Esophagus squamous epithelium (tissue), 5 donors: Measurements from ENCODE around the gene SLC26A3. TPM values are rescaled to one million over a fixed set of nuclear protein-coding genes. Genes with fewer than 3 reads are reported as not detected.
"Not testable (repeated sequence)": the region's sequence is repeated elsewhere in the genome, so short reads cannot be mapped to it uniquely, and the experiment has no call there.

Experiments
- DNase-seq: peaks from one replicate; lab custom pipeline; 2025; lab: John Stamatoyannopoulos, UW
- H3K27ac ChIP-seq, 4 donors: fragments of 200-600 bp; sonication (generic); one replicate each; pipeline ENCODE4 v1.5.1; 2016 to 2019; ENCODE audit warnings: mild to moderate bottlenecking in 1 of 4
- H3K27me3 ChIP-seq, 4 donors: fragments of 200-600 bp; sonication (generic); 1 replicate in 3 of 4; 2 replicates in 1 of 4; pipeline versions ENCODE4 v1.5.1 to v1.6.0; 2017 to 2021; ENCODE audit warnings: antibody characterized with exemption in 1 of 4
- H3K36me3 ChIP-seq, 3 donors: fragments of 200-600 bp; sonication (generic); one replicate each; pipeline ENCODE4 v1.5.1; 2016 to 2019
- H3K4me1 ChIP-seq, 3 donors: fragments of 200-600 bp; sonication (generic); one replicate each; pipeline ENCODE4 v1.5.1; 2017 to 2019
- H3K4me3 ChIP-seq, 4 donors: fragments of 200-600 bp; sonication (generic); 1 replicate in 3 of 4; 2 replicates in 1 of 4; pipeline ENCODE4 v1.5.1; 2016 to 2019; ENCODE audit warnings: mild to moderate bottlenecking in 2 of 4, moderate library complexity in 1 of 4
- H3K9me3 ChIP-seq, 3 donors: fragments of 200-600 bp; sonication (generic); one replicate each; pipeline ENCODE4 v1.5.1; 2016 to 2019
- CTCF ChIP-seq, 6 experiments: fragments of 450-650 bp in 4 of 6; fragments of 200-600 bp in 2 of 6; sonication (generic) in 2 of 6; IDR thresholded peaks; one replicate each; pipeline ENCODE4 v1.5.1; 2016 to 2019; ENCODE audit warnings: antibody characterized with exemption in 6 of 6, mild to moderate bottlenecking in 4 of 6, moderate library complexity in 4 of 6
- POLR2A ChIP-seq, 4 donors: fragments of 450-650 bp; IDR thresholded peaks; one replicate each; pipeline ENCODE4 v1.6.1; 2017; ENCODE audit warnings: antibody characterized with exemption in 4 of 4, mild to moderate bottlenecking in 4 of 4, moderate library complexity in 3 of 4
- WGBS, 2 donors: methylation state at CpG; one replicate each; pipeline ENCODE4 v1.1.5; 2018; 5-methylcytosine and 5-hydroxymethylcytosine counted together
- intact Hi-C: fragments of 100-400 bp; cut with DNase I; formaldehyde crosslinking; loops from one replicate; pipeline ENCODE4 v1.15.0; 2022
- total RNA-seq, 4 donors: library from RNA; depleted of rRNA; stranded (reverse); fragments of >200 nt; gene quantifications; one replicate each; pipeline ENCODE4 v1.1.0, GENCODE V29; 2016
- donor health status: DM: yes; HTN: yes; CAD: no.

SLC26A3 gene
- total RNA-seq = not detected

GRCh38 chr7:107803009-107803610 is at the start of gene SLC26A3:
Gene SLC26A3 (minus strand): TSS chr7:107803223. CDS start chr7:107794509, 8,714 bp downstream.
- no peak for TF ChIP-seq CTCF (IDR thresholded peaks at IDR 0.05)
- no peak within 1 kb of the TSS for H3K27ac ChIP-seq
- no peaks in the 10 kb centered on the region for H3K36me3 ChIP-seq
- 63 to 64% methylated on average over 2 of the region's 2 CpGs for WGBS, 2 donors
- intact Hi-C loops = no loop called here
- H3K27me3 ChIP-seq = peaks cover 0 to 2% (median 0%) of the 10 kb centered on the region in 4 donors
- no peak within 1 kb of the TSS for H3K4me3 ChIP-seq
- no peak for DNase-seq
- no peaks in the 10 kb centered on the region for H3K4me1 ChIP-seq
- H3K9me3 ChIP-seq = no peaks in the 10 kb centered on the region

- H3K4me3 ChIP-seq = no peak overlapping the region
- peaks cover 0 to 5% (median 0%) of the 10 kb centered on the region in 4 donors for H3K27me3 ChIP-seq
- DNase-seq = no peak
- H3K9me3 ChIP-seq = no peaks in the 10 kb centered on the region
- H3K27ac ChIP-seq = no peak overlapping the region
- 8 to 29% methylated on average over 1 of the region's 1 CpG for WGBS, 2 donors
- intact Hi-C loops = no loop called here
- TF ChIP-seq POLR2A (IDR thresholded peaks at IDR 0.05) (no peak), CTCF (IDR thresholded peaks at IDR 0.05) (no peak)
- no peaks in the 10 kb centered on the region for H3K4me1 ChIP-seq
- H3K36me3 ChIP-seq = no peaks in the 10 kb centered on the region
These were observed 47.6 kb upstream of the SLC26A3 start for GRCh38 chr7:107850643-107851042.

- Histone ChIP-seq H3K36me3 (no peaks in the 10 kb centered on the region), H3K9me3 (no peaks in the 10 kb centered on the region), H3K27me3 (peaks cover 0 to 1% (median 0%) of the 10 kb centered on the region in 4 donors), H3K4me1 (no peaks in the 10 kb centered on the region), H3K27ac (no peak overlapping the region), H3K4me3 (no peak overlapping the region)
- WGBS, 2 donors = 68% methylated on average over 3 to 4 of the region's 4 CpGs
- DNase-seq = no peak
- TF ChIP-seq POLR2A (IDR thresholded peaks at IDR 0.05) (no peak), CTCF (IDR thresholded peaks at IDR 0.05) (no peak)
- intact Hi-C loops = no loop called here
These were observed 47.2 kb upstream of the SLC26A3 start for GRCh38 chr7:107850216-107850615.

- H3K4me3 ChIP-seq, intact Hi-C loops, H3K36me3 ChIP-seq, H3K27me3 ChIP-seq, H3K4me1 ChIP-seq, H3K9me3 ChIP-seq, H3K27ac ChIP-seq, DNase-seq: not testable (repeated sequence)
- WGBS, 2 donors = no CpG with 5 or more reads among the region's 31 CpGs
These were observed 45.2 kb upstream of the SLC26A3 start for GRCh38 chr7:107848211-107848610.

- H3K36me3 ChIP-seq, intact Hi-C loops, H3K27me3 ChIP-seq, H3K4me1 ChIP-seq, H3K27ac ChIP-seq, H3K9me3 ChIP-seq, H3K4me3 ChIP-seq, DNase-seq: not testable (repeated sequence)
- no CpG with 5 or more reads among the region's 20 CpGs for WGBS, 2 donors
These were observed 44.8 kb upstream of the SLC26A3 start for GRCh38 chr7:107847836-107848175.

GRCh38 chr7:107847168-107847835 is 44.3 kb upstream of the SLC26A3 start:
- H3K27ac ChIP-seq = no peak overlapping the region
- intact Hi-C loops = no loop called here
- no peaks in the 10 kb centered on the region for H3K27me3 ChIP-seq
- H3K4me1 ChIP-seq = no peaks in the 10 kb centered on the region
- no peak for DNase-seq
- no peak overlapping the region for H3K4me3 ChIP-seq
- H3K36me3 ChIP-seq = no peaks in the 10 kb centered on the region
- 86 to 100% methylated on average over 1 to 7 of the region's 18 CpGs for WGBS, 2 donors
- TF ChIP-seq POLR2A (IDR thresholded peaks at IDR 0.05) (no peak), CTCF (IDR thresholded peaks at IDR 0.05) (no peak)
- H3K9me3 ChIP-seq = no peaks in the 10 kb centered on the region
